GM21619 (cell line): ENCODE measurements around the gene TMEM254.
"Not testable (repeated sequence)": the region's sequence is repeated elsewhere in the genome, so short reads cannot be mapped to it uniquely, and the experiment has no call there.

Source experiments
- ATAC-seq: cut with Tn5 transposase; IDR thresholded peaks from one replicate; pipeline ENCODE4 v1.9.1; 2021; ENCODE audit not compliant: unreplicated experiment

Gene TMEM254

DNA sequence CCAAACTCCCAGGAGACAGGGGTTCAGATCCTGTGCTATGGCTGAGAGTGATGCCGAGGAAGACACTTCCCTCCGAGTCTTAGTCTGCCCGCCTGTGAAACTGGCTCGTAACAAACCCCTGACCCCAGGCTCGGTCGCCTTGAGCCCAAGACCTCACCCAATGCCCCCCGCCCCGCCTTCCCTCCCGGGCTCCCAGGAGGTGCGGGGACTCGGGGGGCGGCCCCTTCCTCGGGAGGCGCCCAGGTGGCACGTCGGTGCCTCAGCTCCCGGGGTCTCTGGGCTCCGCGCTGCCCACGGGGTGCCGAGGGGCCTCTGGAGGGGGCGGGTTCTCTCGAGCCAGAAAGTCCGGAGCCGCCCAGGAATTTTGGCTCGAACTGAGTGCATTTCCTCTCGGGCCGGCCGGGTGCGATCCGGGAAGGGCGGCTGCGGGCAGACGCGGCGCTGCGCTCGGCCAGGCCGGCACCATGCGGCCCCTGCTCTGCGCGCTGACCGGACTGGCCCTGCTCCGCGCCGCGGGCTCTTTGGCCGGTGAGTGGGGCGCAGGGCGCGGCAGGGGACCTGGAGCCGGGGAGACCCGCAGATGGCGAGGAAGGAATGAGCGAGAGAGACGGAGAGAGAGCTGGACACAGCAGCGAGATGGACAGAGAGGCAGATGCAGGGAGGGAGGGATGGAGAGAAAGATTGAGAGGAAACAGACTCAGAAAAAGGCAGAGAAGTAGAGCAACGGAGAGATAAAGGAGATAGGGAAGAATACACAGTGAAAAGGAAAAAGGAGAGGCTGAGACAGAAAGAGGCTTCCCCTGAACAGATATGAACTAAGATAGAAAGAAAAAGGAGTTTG, 54.1 kb downstream of the TMEM254 start, which contains the start of gene PLAC9:
Gene PLAC9, plus strand, starts transcription at position 432 of the 841 bp plus-strand sequence. Its CDS starts 33 bp downstream, at position 465.
- no peak for ATAC-seq

DNA sequence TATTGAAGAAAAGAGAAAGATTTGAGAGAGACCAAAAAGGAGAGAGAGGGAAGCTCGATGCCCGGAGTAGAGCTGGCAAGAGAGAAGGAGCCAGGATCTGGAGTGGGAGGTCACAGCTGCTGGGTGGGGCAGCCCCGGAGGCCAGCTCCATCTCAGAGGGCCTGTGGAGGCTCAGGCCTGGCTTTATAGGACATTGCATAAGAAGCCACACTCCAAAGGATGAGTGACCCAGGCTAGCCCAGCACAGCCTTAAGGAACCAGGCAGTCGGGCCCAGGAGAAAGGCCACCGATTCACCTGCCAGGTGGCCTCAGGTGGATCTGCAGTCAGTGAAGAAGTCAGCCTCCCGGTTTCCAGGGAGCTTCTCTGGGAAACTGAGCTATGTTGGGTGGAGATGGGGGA, 54.7 kb downstream of the TMEM254 start:
- ATAC-seq: no peak

DNA sequence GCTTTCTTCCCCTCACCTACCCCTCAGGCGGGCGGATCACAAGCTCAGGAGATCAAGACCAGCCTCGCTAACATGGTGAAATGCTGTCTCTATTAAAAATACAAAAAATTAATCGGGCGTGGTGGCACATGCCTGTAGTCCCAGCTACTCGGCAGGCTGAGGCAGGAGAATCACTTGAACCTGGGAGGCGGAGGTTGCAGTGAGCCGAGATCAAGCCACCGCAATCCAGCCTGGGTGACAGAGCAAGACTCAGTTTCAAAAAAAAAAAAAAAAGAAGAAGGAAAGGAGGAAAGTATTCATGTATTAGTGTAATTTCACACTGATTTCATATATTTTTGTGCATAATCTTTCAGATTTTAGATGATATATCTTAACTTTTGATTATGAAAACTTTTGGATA, 55.2 kb downstream of the TMEM254 start:
- ATAC-seq: not testable (repeated sequence)

DNA sequence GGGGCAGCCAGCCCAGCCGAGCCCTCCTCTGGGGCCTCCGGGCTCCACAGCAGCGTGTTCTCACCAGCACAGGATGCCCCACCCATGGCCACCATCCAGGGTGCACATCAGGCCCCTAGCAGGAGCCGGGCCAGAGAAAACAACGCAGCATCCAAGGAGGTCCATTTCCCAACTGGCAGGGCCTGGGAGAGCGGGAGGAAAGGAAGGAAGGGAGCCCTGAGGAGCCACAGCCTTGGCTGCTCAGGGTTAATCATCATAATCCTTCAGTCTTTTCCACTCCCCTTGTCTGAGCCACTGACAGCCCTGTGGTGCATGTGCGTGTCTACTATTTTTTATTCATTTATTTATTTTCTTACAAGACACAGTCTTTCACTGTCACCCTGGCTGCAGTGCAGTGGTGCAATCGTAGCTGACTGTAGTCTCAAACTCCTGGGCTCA, 57.7 kb downstream of the TMEM254 start:
- ATAC-seq: no peak

DNA sequence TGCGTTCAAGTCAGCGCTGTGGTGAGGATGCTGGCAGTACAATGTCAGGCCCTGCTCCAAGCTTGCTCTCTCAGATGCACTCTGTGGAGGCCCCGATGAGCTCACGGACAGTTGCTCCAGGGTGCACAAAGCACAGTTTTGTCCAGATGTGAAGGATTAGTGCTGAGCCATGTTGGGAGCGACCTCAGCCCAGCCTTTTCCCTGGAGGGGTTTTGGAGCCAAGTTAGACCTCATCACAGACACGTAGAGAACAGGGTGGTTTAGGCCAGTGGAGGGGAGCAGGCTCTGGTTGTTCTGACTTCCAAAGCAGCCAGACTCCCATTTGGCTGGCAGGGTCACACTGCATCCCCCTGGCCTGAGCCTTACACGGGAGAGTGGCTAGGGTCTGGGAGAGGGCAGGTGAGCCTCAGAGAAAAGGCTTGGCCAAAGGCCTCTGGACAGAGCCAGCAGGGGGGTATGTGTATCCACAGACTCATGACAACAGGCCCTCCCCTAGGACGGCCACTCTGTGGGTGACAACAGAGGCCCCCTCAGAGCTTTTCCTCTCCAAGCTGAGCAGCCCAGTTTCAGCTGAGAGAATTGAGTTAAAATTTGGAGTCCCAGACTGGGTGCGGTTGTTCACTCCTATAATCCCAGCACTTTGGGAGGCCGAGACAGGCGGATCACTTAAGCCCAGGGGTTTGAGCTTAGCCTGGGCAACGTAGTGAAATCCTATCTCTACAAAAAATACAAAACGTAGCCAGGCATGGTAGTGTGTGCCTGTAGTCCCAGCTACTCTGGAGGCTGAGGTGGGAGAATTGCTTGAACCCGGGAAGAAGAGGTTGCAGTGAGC, 58.8 kb downstream of the TMEM254 start:
- ATAC-seq: no peak

DNA sequence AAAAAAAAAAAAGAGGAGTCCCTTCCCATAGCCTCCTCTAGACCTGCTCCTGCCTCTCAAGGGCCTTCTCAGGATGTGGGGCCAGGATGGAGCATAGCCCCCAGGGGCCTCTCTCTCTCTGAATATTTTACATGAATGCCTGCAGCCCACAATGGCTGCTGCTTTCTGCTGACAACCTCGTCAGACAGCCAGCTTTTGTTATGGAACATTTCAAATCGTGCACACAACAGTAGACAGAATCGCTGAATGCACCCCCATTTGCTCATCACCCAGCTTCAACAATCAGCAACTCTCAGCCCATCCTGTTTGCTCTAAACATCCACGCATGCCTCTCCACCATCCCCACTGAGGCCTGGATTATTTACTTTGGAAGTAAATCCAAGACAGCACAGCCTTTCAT, 59.5 kb downstream of the TMEM254 start:
- no peak for ATAC-seq

DNA sequence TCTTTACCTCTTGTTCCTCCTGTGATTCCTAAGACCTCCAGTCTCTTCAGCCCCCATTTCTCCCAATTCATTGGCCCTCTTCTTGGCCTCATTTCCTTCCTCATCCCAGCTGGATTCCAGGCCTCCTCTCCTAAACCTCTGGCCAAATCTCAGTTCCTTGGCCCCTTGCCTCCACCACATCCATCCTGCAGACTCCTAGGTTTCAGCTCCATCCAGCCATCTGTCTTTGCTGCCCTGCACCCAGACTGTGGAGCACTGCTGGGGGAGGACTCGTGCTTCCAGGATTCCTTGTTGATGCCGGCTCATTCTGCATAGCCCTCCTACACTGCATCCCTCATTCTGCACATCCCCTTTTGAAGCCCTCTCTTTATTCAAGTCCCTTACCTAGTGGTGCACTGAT, 60.8 kb downstream of the TMEM254 start:
- no peak for ATAC-seq

DNA sequence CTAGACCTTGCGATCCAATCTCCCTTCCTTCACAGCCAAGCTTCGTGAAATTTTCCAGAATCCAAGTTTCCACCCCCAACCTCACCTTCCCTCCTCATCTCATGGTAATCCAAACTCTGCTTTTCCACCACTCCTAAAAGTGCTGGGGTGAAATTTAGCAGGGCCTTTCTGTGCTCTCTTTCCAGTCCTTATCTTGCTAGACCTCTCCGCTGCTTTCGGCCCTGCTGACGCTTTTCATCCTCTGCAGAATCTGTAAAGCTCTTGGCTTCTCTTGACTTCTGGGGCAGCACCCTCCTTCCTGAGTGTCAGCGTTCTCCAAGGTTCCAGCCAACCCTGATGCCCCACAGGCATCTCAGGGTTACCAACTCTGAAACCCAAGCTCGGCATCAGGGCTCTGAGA, 61.8 kb downstream of the TMEM254 start:
- no peak for ATAC-seq

DNA sequence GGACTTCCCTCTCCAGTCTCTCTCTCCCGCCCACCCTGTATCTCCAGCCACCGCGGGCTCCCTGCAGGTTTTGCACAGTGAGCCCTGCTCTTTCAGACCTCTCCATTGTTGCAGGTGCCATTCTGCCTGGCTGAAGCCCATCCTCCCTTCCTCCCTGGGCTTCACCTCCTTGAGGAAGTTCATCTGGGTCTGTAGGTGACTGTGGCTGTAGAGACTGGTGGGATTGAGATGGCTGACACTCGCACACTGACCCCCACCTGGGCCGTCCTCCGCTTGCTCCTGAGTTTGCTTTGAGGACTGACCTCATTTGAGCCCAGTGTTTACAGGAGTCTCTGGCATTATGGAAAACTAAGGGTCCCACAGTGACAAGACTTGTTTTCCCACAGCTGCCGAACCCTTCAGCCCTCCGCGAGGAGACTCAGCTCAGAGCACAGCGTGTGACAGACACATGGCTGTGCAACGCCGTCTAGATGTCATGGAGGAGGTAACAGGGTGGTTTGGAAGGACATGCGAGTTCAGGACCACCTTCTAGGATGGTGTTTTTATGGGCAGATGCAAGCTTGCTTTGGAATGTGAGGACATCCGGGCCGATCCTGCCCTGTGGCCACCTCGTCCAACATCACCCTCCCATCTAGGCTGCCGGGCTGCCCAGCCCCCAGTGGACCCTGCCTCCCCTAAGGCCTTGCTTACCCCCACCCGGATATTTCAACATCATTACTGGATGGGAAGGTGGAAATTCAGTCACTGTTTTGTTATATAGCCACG, 63.4 kb downstream of the TMEM254 start:
- ATAC-seq: no peak
